Measurements from ENCODE around the gene DTD1. TPM values are rescaled to one million over a fixed set of nuclear protein-coding genes. Genes with fewer than 3 reads are reported as not detected.
"Not testable (repeated sequence)": the region's sequence is repeated elsewhere in the genome, so short reads cannot be mapped to it uniquely, and the experiment has no call there.

DTD1 gene
- total and polyA plus RNA-seq, 2 of the 13 experiments (the other 11 are each of a cell fraction or from before 2014, with no cell fraction given), result 41.2 to 79.3 TPM

GRCh38 chr20:18754653-18755045 is 166.8 kb downstream of the DTD1 start:
- intact Hi-C loops (cut with micrococcal nuclease; ENCODE audit: unreplicated experiment) (no loop called here), in situ Hi-C loops (cut with HindIII; ENCODE audit: extremely low pct_ligation_motif_present, low pct_unique_long_range_greater_than_20kb) (no loop called here)
- TF ChIP-seq PITX1 (CRISPR knock-in tag; IDR thresholded peaks at IDR 0.05), result no peak
- TF ChIP-seq PHF8 (CRISPR knock-in tag; IDR thresholded peaks at IDR 0.05), result no peak
- no peak for TF ChIP-seq ELK4 (CRISPR knock-in tag; IDR thresholded peaks at IDR 0.05; ENCODE audit: borderline replicate concordance)
- TF ChIP-seq POGZ (CRISPR knock-in tag; IDR thresholded peaks at IDR 0.05), result no peak
- no peak for TF ChIP-seq GLI4 (CRISPR knock-in tag; IDR thresholded peaks at IDR 0.05; ENCODE audit: borderline replicate concordance)
- no peak for TF ChIP-seq STAT5B (CRISPR knock-in tag; IDR thresholded peaks at IDR 0.05)
- no peak for TF ChIP-seq U2AF1 (optimal IDR thresholded peaks at IDR 0.05; ENCODE audit: low read depth, low read length)
- TF ChIP-seq CSRNP2 (CRISPR knock-in tag; conservative IDR thresholded peaks at IDR 0.05; ENCODE audit: low read depth), result no peak
- TF ChIP-seq FOXO4 (CRISPR knock-in tag; conservative IDR thresholded peaks at IDR 0.05), result no peak
- no peak for TF ChIP-seq RFX5 (IDR thresholded peaks at IDR 0.05; ENCODE audit: low read depth, low read length)
- no peak for TF ChIP-seq EZH2 (conservative IDR thresholded peaks at IDR 0.05; ENCODE audit: low read depth, low read length)
- TF ChIP-seq ZFY (CRISPR knock-in tag; IDR thresholded peaks at IDR 0.05), result no peak
- no peak for TF ChIP-seq GATA4 (IDR thresholded peaks at IDR 0.05; ENCODE audit: borderline replicate concordance, low read depth)
- no peak for TF ChIP-seq ELF1 (CRISPR knock-in tag; IDR thresholded peaks at IDR 0.05)
- no peak for TF ChIP-seq CENPT (CRISPR knock-in tag; IDR thresholded peaks at IDR 0.05; ENCODE audit: low read depth)
- Histone ChIP-seq H3K36me3 (replicated peaks in 1 of 2; ENCODE audit: control insufficient read depth in 1 of 2, insufficient read depth in 2 of 2, low read length in 2 of 2) (no peaks in the 10 kb centered on the region), H3K4me1 (ENCODE audit: insufficient read depth, low read length) (peaks cover 13% of the 10 kb centered on the region), H3K79me2 (ENCODE audit: insufficient read depth, low read length) (no peaks in the 10 kb centered on the region), H3K27ac (ENCODE audit: extremely low read length, insufficient read depth, low read length) (no peak overlapping the region), H3K4me3 (replicated peaks in 1 of 3; ENCODE audit: insufficient read depth in 1 of 3, low read depth in 2 of 3, low read length in 3 of 3) (no peak overlapping the region), H2AFZ (ENCODE audit: low read length) (no peak overlapping the region), H3K4me2 (ENCODE audit: low read depth, low read length) (no peak overlapping the region), H4K20me1 (ENCODE audit: insufficient read depth, low read length) (no peaks in the 10 kb centered on the region), H3K9ac (ENCODE audit: insufficient read depth, low read depth, low read length) (no peak overlapping the region), H3K27me3 (ENCODE audit: control insufficient read depth in 1 of 2, insufficient read depth in 2 of 2, low read length in 2 of 2) (no peaks in the 10 kb centered on the region), H3K9me3 (ENCODE audit: low read length) (no peaks in the 10 kb centered on the region)
- CTCF ChIA-PET (ENCODE audit: low intra/inter-chr PET ratio, low total read pairs), result no interaction called here
- DNase-seq (ENCODE audit: low spot score) (no peak), FAIRE-seq (no peak), ATAC-seq (no peak)
- POLR2A ChIA-PET, result no interaction called here
- WGBS (ENCODE audit: low lambda C conversion rate), result 86% methylated on average over 3 of the region's 3 CpGs
- no TSS peak for BruUV-seq (replicated peaks)

GRCh38 chr20:18760852-18761251 is 173.0 kb downstream of the DTD1 start:
- H3K9me3 ChIP-seq (ENCODE audit: low read length); POLR2A ChIA-PET; ATAC-seq; CTCF ChIA-PET (ENCODE audit: low intra/inter-chr PET ratio, low total read pairs); H3K36me3 ChIP-seq (replicated peaks in 1 of 2; ENCODE audit: control insufficient read depth in 1 of 2, insufficient read depth in 2 of 2, low read length in 2 of 2); H3K4me1 ChIP-seq (ENCODE audit: insufficient read depth, low read length); H3K27ac ChIP-seq (ENCODE audit: extremely low read length, insufficient read depth, low read length); BruUV-seq (replicated peaks); H3K79me2 ChIP-seq (ENCODE audit: insufficient read depth, low read length); H3K4me3 ChIP-seq (replicated peaks in 1 of 3; ENCODE audit: insufficient read depth in 1 of 3, low read depth in 2 of 3, low read length in 3 of 3); DNase-seq (ENCODE audit: low spot score); H2AFZ ChIP-seq (ENCODE audit: low read length); in situ Hi-C loops (cut with HindIII; ENCODE audit: extremely low pct_ligation_motif_present, low pct_unique_long_range_greater_than_20kb); H3K4me2 ChIP-seq (ENCODE audit: low read depth, low read length); H4K20me1 ChIP-seq (ENCODE audit: insufficient read depth, low read length); H3K9ac ChIP-seq (ENCODE audit: insufficient read depth, low read depth, low read length); intact Hi-C loops (cut with micrococcal nuclease; ENCODE audit: unreplicated experiment); H3K27me3 ChIP-seq (ENCODE audit: control insufficient read depth in 1 of 2, insufficient read depth in 2 of 2, low read length in 2 of 2); FAIRE-seq: not testable (repeated sequence)
- 87% methylated on average over 18 of the region's 19 CpGs for WGBS (ENCODE audit: low lambda C conversion rate)
